NT2/D1 (cell line): Measurements from ENCODE around the gene ME1.
A peak's percentile ranks its signal among the peaks of the same experiment; 100 is the strongest.

Experiments used
- DNase-seq: peaks from one replicate; pipeline ENCODE4 v3.0.0-alpha.2; 2011; ENCODE audit warnings: low read depth, low spot score
- H3K27me3 ChIP-seq: 2 replicates; pipeline ENCODE4 v1.6.0; 2011; ENCODE audit warnings: mild to moderate bottlenecking; ENCODE audit not compliant: insufficient read length, insufficient read depth
- H3K36me3 ChIP-seq: 2 replicates; pipeline ENCODE4 v1.6.1; 2011; ENCODE audit warnings: mild to moderate bottlenecking, low read length, mixed read lengths; ENCODE audit not compliant: insufficient read depth, insufficient read length
- H3K4me1 ChIP-seq: 2 replicates; pipeline ENCODE4 v1.5.1; 2011; ENCODE audit not compliant: insufficient read depth, insufficient read length
- H3K4me3 ChIP-seq: 2 replicates; pipeline ENCODE4 v1.5.1; 2011; ENCODE audit warnings: low read depth; ENCODE audit not compliant: insufficient read length
- H3K9ac ChIP-seq: 2 replicates; pipeline ENCODE4 v1.6.0; 2011; ENCODE audit warnings: low read depth; ENCODE audit not compliant: insufficient read length
- H3K9me3 ChIP-seq: 2 replicates; pipeline ENCODE4 v1.5.1; 2011; ENCODE audit warnings: mild to moderate bottlenecking, low read length; ENCODE audit not compliant: insufficient read depth
- SUZ12 ChIP-seq: IDR thresholded peaks from 2 replicates; pipeline ENCODE4 v1.6.1; 2011; ENCODE audit not compliant: insufficient read length, insufficient read depth; ENCODE audit errors: extremely low read depth
- YY1 ChIP-seq: IDR thresholded peaks from 2 replicates; pipeline ENCODE4 v1.6.1; 2011; ENCODE audit not compliant: insufficient read length, insufficient read depth
- ZNF274 ChIP-seq: IDR thresholded peaks from 2 replicates; pipeline ENCODE4 v1.6.1; 2011; ENCODE audit warnings: mild to moderate bottlenecking, low read depth, low read length

Gene ME1

GRCh38 chr6:83429857-83430610 lies 817 bp downstream of the ME1 start:
- DNase-seq = no peak
- peaks cover 2% of the 10 kb centered on the region; the same call in 1 of the 2 replicates for H3K9me3 ChIP-seq
- H3K4me1 ChIP-seq = no peaks in the 10 kb centered on the region
- H3K36me3 ChIP-seq = no peaks in the 10 kb centered on the region
- TF ChIP-seq SUZ12 = no peak
- no peak overlapping the region for H3K4me3 ChIP-seq
- H3K9ac ChIP-seq = no peak overlapping the region
- no peaks in the 10 kb centered on the region for H3K27me3 ChIP-seq

GRCh38 chr6:83429269-83429668 lies 1.6 kb downstream of the ME1 start:
- Histone ChIP-seq H3K4me1 (no peaks in the 10 kb centered on the region), H3K4me3 (no peak overlapping the region), H3K9me3 (peaks cover 4% of the 10 kb centered on the region; the same call in 1 of the 2 replicates), H3K36me3 (no peaks in the 10 kb centered on the region), H3K27me3 (no peaks in the 10 kb centered on the region), H3K9ac (no peak overlapping the region)
- DNase-seq = no peak
- no peak for TF ChIP-seq SUZ12
- no peak for TF ChIP-seq ZNF274
- no peak for TF ChIP-seq YY1

GRCh38 chr6:83424392-83425018 lies 6.3 kb downstream of the ME1 start:
- H3K9me3 ChIP-seq = peaks cover 4% of the 10 kb centered on the region; the same call in 1 of the 2 replicates
- H3K4me1 ChIP-seq = no peaks in the 10 kb centered on the region
- no peaks in the 10 kb centered on the region for H3K36me3 ChIP-seq
- no peak overlapping the region for H3K9ac ChIP-seq
- TF ChIP-seq YY1 (no peak), SUZ12 (no peak), ZNF274 (no peak)
- DNase-seq = no peak
- no peak overlapping the region for H3K4me3 ChIP-seq
- H3K27me3 ChIP-seq = no peaks in the 10 kb centered on the region

GRCh38 chr6:83417880-83418663 lies 12.8 kb downstream of the ME1 start:
- TF ChIP-seq SUZ12 (no peak), ZNF274 (no peak), YY1 (no peak)
- Histone ChIP-seq H3K4me1 (no peaks in the 10 kb centered on the region), H3K9ac (no peak overlapping the region), H3K36me3 (no peaks in the 10 kb centered on the region), H3K4me3 (no peak overlapping the region), H3K9me3 (no peaks in the 10 kb centered on the region), H3K27me3 (no peaks in the 10 kb centered on the region)
- peak; percentile 11 for DNase-seq

- no peaks in the 10 kb centered on the region for H3K36me3 ChIP-seq
- H3K9me3 ChIP-seq = no peaks in the 10 kb centered on the region
- H3K9ac ChIP-seq = no peak overlapping the region
- no peak overlapping the region for H3K4me3 ChIP-seq
- no peak for DNase-seq
- H3K4me1 ChIP-seq = no peaks in the 10 kb centered on the region
- no peaks in the 10 kb centered on the region for H3K27me3 ChIP-seq
- TF ChIP-seq ZNF274 = no peak
- no peak for TF ChIP-seq YY1
- no peak for TF ChIP-seq SUZ12
These were observed 17.8 kb downstream of the ME1 start for GRCh38 chr6:83413068-83413467.

GRCh38 chr6:83411731-83412130 lies 19.1 kb downstream of the ME1 start:
- Histone ChIP-seq H3K27me3 (no peaks in the 10 kb centered on the region), H3K4me3 (no peak overlapping the region), H3K9ac (no peak overlapping the region), H3K9me3 (no peaks in the 10 kb centered on the region), H3K4me1 (no peaks in the 10 kb centered on the region), H3K36me3 (no peaks in the 10 kb centered on the region)
- no peak for TF ChIP-seq ZNF274
- no peak for TF ChIP-seq SUZ12
- TF ChIP-seq YY1 = no peak
- no peak for DNase-seq

GRCh38 chr6:83403191-83403590 lies 27.7 kb downstream of the ME1 start:
- Histone ChIP-seq H3K4me1 (no peaks in the 10 kb centered on the region), H3K36me3 (no peaks in the 10 kb centered on the region), H3K4me3 (no peak overlapping the region), H3K9me3 (no peaks in the 10 kb centered on the region), H3K9ac (no peak overlapping the region), H3K27me3 (no peaks in the 10 kb centered on the region)
- TF ChIP-seq ZNF274 = no peak
- TF ChIP-seq YY1 = no peak
- TF ChIP-seq SUZ12 = no peak
- DNase-seq = no peak
